Activated CD4-positive, alpha-beta T cell treated with anti-CD3 and anti-CD28 coated beads, Interleukin-2, amount 10 ng/mL, durations not matched to agents 7 days and 5 days (primary cell): Measurements from ENCODE around the gene RHBDD1. TPM values are rescaled to one million over a fixed set of nuclear protein-coding genes. Genes with fewer than 3 reads are reported as not detected.
A peak's percentile ranks its signal among the peaks of the same experiment; 100 is the strongest.

Experiments
- CTCF ChIA-PET: fragments of 350-600 bp; sonication (Branson Sonifier 250); formaldehyde crosslinking; loops from one replicate; lab custom pipeline; 2021; ENCODE audit warnings: antibody characterized with exemption; lab: Charles Lee
- POLR2A ChIA-PET: fragments of 350-600 bp; sonication (Branson Sonifier 250); formaldehyde crosslinking; loops from one replicate; lab custom pipeline; 2021; ENCODE audit warnings: antibody characterized with exemption; lab: Charles Lee
- DNase-seq: peaks from one replicate; pipeline ENCODE4 v3.0.0-alpha.2; 2020
- H3K27ac Mint-ChIP-seq: one replicate; pipeline ENCODE4 v1.8.0; 2021; ENCODE audit warnings: mild to moderate bottlenecking, moderate library complexity, mixed read lengths
- H3K27me3 Mint-ChIP-seq: one replicate; pipeline ENCODE4 v1.8.0; 2021; ENCODE audit warnings: mixed read lengths
- H3K36me3 Mint-ChIP-seq: one replicate; pipeline ENCODE4 v1.8.0; 2021; ENCODE audit warnings: low read depth, mixed read lengths
- H3K4me1 Mint-ChIP-seq: one replicate; pipeline ENCODE4 v1.8.0; 2021; ENCODE audit warnings: mixed read lengths
- H3K4me3 Mint-ChIP-seq: one replicate; pipeline ENCODE4 v1.8.0; 2021; ENCODE audit warnings: mild to moderate bottlenecking, moderate library complexity, mixed read lengths
- H3K9me3 Mint-ChIP-seq: one replicate; pipeline ENCODE4 v1.8.0; 2021; ENCODE audit warnings: mixed read lengths
- total RNA-seq, 2 experiments: library from RNA; stranded (reverse); gene quantifications; one replicate each; pipeline ENCODE4 v1.2.3, GENCODE V29; 2021

RHBDD1 gene
- total RNA-seq, 2 experiments from 2014 or later: 35.5 to 45.9 TPM

DNA sequence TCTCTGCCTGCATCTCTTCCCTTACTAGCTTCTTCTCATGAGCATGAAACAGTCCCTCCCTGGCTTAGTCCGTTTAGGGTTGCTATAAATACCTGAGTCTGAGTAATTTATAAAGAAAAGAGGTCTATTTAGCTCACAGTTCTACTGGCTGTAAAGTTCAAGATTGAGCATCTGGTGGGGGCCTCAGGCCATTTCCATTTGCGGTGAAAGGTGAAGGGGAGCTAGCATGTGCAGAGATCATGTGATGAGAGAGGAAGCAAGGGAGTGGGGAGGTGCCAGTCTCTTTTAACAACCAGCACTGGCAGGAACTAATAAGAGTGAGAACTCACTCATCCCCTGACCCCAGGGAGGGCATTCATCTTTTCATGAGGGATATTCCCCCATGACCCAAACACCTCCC lies 26.8 kb downstream of the RHBDD1 start:
- peaks cover 8% of the 10 kb centered on the region for H3K4me1 Mint-ChIP-seq
- no peak overlapping the region for H3K27ac Mint-ChIP-seq
- CTCF ChIA-PET: no interaction called here
- DNase-seq: no peak
- H3K36me3 Mint-ChIP-seq: peaks cover 23% of the 10 kb centered on the region
- H3K9me3 Mint-ChIP-seq: no peaks in the 10 kb centered on the region
- no peak overlapping the region for H3K4me3 Mint-ChIP-seq
- no peaks in the 10 kb centered on the region for H3K27me3 Mint-ChIP-seq
- POLR2A ChIA-PET: interaction anchor here (0.6 kb wide), 1 partner anchor 658 kb away, joined by 7 read pairs; no protein-coding TSS in a partner anchor

- Mint-ChIP-seq H3K9me3 (no peaks in the 10 kb centered on the region), H3K4me3 (no peak overlapping the region), H3K27ac (peak overlapping the region; percentile 15), H3K27me3 (no peaks in the 10 kb centered on the region), H3K36me3 (peaks cover 37% of the 10 kb centered on the region), H3K4me1 (peaks cover 10% of the 10 kb centered on the region)
- POLR2A ChIA-PET: no interaction called here
- no peak for DNase-seq
- CTCF ChIA-PET: interaction anchor here (1.3 kb wide), 1 partner anchor 117 kb away, joined by 3 read pairs; no protein-coding TSS in a partner anchor
These were observed 29.4 kb downstream of the RHBDD1 start for GRCh38 chr2:226865273-226865672.

DNA sequence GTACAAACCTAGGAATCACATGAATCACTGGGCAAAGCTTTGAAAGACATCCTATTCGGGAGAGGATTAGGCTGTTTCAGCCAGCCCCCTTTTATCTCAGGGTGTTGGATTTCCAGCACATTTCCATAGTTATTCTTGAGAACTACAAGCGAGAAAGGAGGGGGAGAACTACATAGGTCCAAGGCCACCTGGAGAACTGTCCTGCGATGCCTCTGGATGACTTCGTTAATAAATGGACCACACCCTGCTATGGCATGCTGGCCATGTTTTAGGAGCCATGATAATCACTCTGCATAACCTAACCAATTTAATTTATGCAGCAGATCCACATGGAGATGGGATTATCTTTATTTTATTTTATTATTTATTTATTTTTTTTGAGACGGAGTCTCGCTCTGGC lies 29.9 kb downstream of the RHBDD1 start:
- H3K36me3 Mint-ChIP-seq: peaks cover 37% of the 10 kb centered on the region

GRCh38 chr2:226868331-226869162 lies 32.7 kb downstream of the RHBDD1 start:
- H3K4me1 Mint-ChIP-seq: peaks cover 7% of the 10 kb centered on the region
- ChIA-PET POLR2A (no interaction called here), CTCF (interaction anchor here (0.6 to 1.5 kb wide), 3 partner anchors 9 to 620 kb away, joined by 3 to 5 read pairs (median 3); no protein-coding TSS in a partner anchor)
- peaks cover 42% of the 10 kb centered on the region for H3K36me3 Mint-ChIP-seq
- no peak overlapping the region for H3K27ac Mint-ChIP-seq
- no peaks in the 10 kb centered on the region for H3K27me3 Mint-ChIP-seq
- H3K9me3 Mint-ChIP-seq: no peaks in the 10 kb centered on the region
- DNase-seq: no peak
- no peak overlapping the region for H3K4me3 Mint-ChIP-seq

More for the DNA sequence above, 29.9 kb downstream of the RHBDD1 start:
- no peak overlapping the region for H3K4me3 Mint-ChIP-seq
- no peak overlapping the region for H3K27ac Mint-ChIP-seq
- ChIA-PET POLR2A (no interaction called here), CTCF (interaction anchor here (1.3 kb wide), 1 partner anchor 117 kb away, joined by 3 read pairs; no protein-coding TSS in a partner anchor)
- no peaks in the 10 kb centered on the region for H3K9me3 Mint-ChIP-seq
- H3K4me1 Mint-ChIP-seq: peaks cover 10% of the 10 kb centered on the region
- H3K27me3 Mint-ChIP-seq: no peaks in the 10 kb centered on the region
- no peak for DNase-seq

- CTCF ChIA-PET: interaction anchor here (1.2 kb wide), 1 partner anchor 10 kb away, joined by 5 read pairs; no protein-coding TSS in a partner anchor
- H3K4me3 Mint-ChIP-seq: no peak overlapping the region
- DNase-seq: no peak
- peaks cover 10% of the 10 kb centered on the region for H3K4me1 Mint-ChIP-seq
- H3K27ac Mint-ChIP-seq: no peak overlapping the region
- no peaks in the 10 kb centered on the region for H3K9me3 Mint-ChIP-seq
- H3K27me3 Mint-ChIP-seq: no peaks in the 10 kb centered on the region
- POLR2A ChIA-PET: no interaction called here
- peaks cover 40% of the 10 kb centered on the region for H3K36me3 Mint-ChIP-seq
These were observed 33.5 kb downstream of the RHBDD1 start for GRCh38 chr2:226869371-226869770.

GRCh38 chr2:226873051-226873620 lies 37.3 kb downstream of the RHBDD1 start:
- Mint-ChIP-seq H3K36me3 (peaks cover 29% of the 10 kb centered on the region), H3K27ac (no peak overlapping the region), H3K4me3 (no peak overlapping the region), H3K9me3 (no peaks in the 10 kb centered on the region), H3K27me3 (no peaks in the 10 kb centered on the region), H3K4me1 (peaks cover 10% of the 10 kb centered on the region)
- no peak for DNase-seq
- ChIA-PET POLR2A (no interaction called here), CTCF (no interaction called here)

GRCh38 chr2:226873826-226874225 lies 38.0 kb downstream of the RHBDD1 start:
- Mint-ChIP-seq H3K27ac (no peak overlapping the region), H3K9me3 (no peaks in the 10 kb centered on the region), H3K27me3 (no peaks in the 10 kb centered on the region), H3K36me3 (peaks cover 27% of the 10 kb centered on the region), H3K4me1 (peaks cover 8% of the 10 kb centered on the region), H3K4me3 (no peak overlapping the region)
- ChIA-PET CTCF (no interaction called here), POLR2A (no interaction called here)
- no peak for DNase-seq

DNA sequence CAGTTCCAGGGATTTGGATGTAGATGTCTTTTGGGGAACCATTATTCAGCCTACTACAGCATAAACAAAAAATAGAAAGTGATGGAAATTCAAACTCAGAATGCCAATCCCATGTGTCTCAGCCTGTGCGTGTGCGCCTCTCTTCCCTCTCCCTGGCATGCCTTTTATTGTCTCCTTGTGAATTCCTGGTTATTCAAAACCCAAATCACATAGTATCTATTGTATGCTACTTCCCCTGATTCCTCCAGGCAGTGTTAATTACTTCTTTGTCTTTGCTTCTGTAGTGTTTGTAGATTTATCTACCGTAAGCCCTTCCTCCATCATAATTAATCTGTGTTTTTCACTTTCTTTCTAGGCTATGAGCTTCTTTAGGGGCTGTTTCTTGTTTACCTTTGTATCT lies 38.9 kb downstream of the RHBDD1 start:
- DNase-seq: no peak
- Mint-ChIP-seq H3K27me3 (no peaks in the 10 kb centered on the region), H3K9me3 (no peaks in the 10 kb centered on the region), H3K36me3 (peaks cover 23% of the 10 kb centered on the region), H3K4me1 (peaks cover 8% of the 10 kb centered on the region), H3K27ac (no peak overlapping the region), H3K4me3 (no peak overlapping the region)
- ChIA-PET POLR2A (no interaction called here), CTCF (no interaction called here)

DNA sequence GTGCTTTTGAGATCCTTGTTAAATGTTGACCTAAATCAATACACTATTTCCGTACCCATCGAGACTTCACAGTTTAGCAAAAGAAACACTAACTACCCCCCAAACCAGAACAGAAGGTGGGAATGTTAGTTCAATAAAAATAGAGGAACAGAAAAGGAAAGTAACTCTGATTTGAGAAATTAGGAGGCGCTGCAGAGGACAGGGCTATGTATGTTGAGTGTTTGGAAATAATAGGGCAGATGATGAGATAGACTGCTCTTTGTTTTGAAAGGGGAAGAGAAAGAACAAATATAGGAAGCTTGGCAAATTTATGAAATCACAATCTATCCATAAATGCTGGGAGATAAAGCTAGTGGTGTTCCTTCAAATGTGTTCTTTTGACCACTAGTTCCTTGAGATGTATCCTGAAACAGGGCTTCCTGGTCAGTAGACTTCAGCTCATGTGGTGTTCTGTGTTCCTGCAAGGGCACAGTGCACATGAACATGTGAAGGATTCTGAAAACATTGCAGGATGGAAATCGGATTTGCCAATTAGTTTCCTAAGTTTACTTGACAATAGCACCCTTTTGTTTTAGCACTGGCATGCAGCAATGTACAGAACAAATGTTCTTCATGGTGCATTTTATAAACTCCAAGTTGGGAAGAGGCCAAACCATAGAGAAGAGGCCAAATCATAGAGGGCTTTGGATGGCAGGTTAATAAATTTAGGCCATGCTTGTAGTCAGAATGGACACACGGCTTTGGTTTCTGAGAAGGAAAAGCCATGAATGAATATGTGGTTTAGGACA lies 39.8 kb downstream of the RHBDD1 start:
- H3K4me1 Mint-ChIP-seq: peaks cover 8% of the 10 kb centered on the region
- CTCF ChIA-PET: no interaction called here

GRCh38 chr2:226877491-226877890 lies 41.6 kb downstream of the RHBDD1 start:
- no peaks in the 10 kb centered on the region for H3K27me3 Mint-ChIP-seq
- H3K36me3 Mint-ChIP-seq: peaks cover 35% of the 10 kb centered on the region
- DNase-seq: no peak
- no peaks in the 10 kb centered on the region for H3K9me3 Mint-ChIP-seq
- H3K27ac Mint-ChIP-seq: no peak overlapping the region
- peaks cover 6% of the 10 kb centered on the region for H3K4me1 Mint-ChIP-seq
- ChIA-PET CTCF (no interaction called here), POLR2A (no interaction called here)
- no peak overlapping the region for H3K4me3 Mint-ChIP-seq

More for the DNA sequence above, 39.8 kb downstream of the RHBDD1 start:
- DNase-seq: no peak
- Mint-ChIP-seq H3K9me3 (no peaks in the 10 kb centered on the region), H3K27me3 (no peaks in the 10 kb centered on the region), H3K4me3 (no peak overlapping the region), H3K36me3 (peaks cover 29% of the 10 kb centered on the region), H3K27ac (no peak overlapping the region)
- POLR2A ChIA-PET: no interaction called here

DNA sequence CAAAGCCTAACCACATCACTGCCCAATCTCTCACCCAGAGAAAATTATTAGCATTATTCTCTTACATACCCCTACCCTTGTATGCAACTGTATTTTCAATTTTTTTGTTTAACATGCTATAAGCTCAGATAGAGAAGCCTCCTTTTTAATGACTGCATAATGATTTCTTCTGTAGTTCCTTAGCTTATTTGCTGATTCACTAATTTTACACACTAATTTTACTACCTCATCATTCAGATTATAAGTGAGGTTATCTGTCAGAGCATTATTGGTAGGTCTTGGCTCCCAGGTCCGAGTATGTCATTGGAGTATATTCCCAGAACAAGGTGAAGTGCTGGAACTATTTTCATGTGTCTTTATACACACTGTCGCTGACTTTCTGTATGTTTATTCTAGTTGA lies 45.4 kb downstream of the RHBDD1 start:
- peaks cover 28% of the 10 kb centered on the region for H3K36me3 Mint-ChIP-seq
- CTCF ChIA-PET: no interaction called here

GRCh38 chr2:226882606-226883005 lies 46.8 kb downstream of the RHBDD1 start:
- CTCF ChIA-PET: no interaction called here
- Mint-ChIP-seq H3K4me3 (no peak overlapping the region), H3K36me3 (peaks cover 29% of the 10 kb centered on the region), H3K9me3 (no peaks in the 10 kb centered on the region), H3K27me3 (no peaks in the 10 kb centered on the region), H3K4me1 (no peaks in the 10 kb centered on the region), H3K27ac (no peak overlapping the region)
- POLR2A ChIA-PET: no interaction called here
- DNase-seq: no peak

More for the DNA sequence above, 45.4 kb downstream of the RHBDD1 start:
- H3K9me3 Mint-ChIP-seq: no peaks in the 10 kb centered on the region
- H3K27me3 Mint-ChIP-seq: no peaks in the 10 kb centered on the region
- no peak overlapping the region for H3K27ac Mint-ChIP-seq
- H3K4me3 Mint-ChIP-seq: no peak overlapping the region
- POLR2A ChIA-PET: no interaction called here
- DNase-seq: no peak
- H3K4me1 Mint-ChIP-seq: no peaks in the 10 kb centered on the region
